Fibroblast of lung (primary cell): ENCODE data around the gene RBBP9.

Experiments
- EZH2 ChIP-seq: IDR thresholded peaks from 2 replicates; pipeline ENCODE4 v1.5.1; 2012; ENCODE audit warnings: low read length, control low read depth, mild to moderate bottlenecking; ENCODE audit errors: missing control alignments
- TF ChIP-seq, protein P1 (sequence below), 2 donors: IDR thresholded peaks in 1 of 2; conservative IDR thresholded peaks in 1 of 2; 1 replicate in 1 of 2; 2 replicates in 1 of 2; pipeline ENCODE4 v1.5.1; 2011 to 2012; ENCODE audit warnings: low read length in 2 of 2, control low read depth in 1 of 2, inconsistent platforms in 1 of 2, low read depth in 1 of 2, mild to moderate bottlenecking in 1 of 2

GRCh38 chr20:18440403-18440802, 56.6 kb downstream of the RBBP9 start:
- TF ChIP-seq, protein P1, sequence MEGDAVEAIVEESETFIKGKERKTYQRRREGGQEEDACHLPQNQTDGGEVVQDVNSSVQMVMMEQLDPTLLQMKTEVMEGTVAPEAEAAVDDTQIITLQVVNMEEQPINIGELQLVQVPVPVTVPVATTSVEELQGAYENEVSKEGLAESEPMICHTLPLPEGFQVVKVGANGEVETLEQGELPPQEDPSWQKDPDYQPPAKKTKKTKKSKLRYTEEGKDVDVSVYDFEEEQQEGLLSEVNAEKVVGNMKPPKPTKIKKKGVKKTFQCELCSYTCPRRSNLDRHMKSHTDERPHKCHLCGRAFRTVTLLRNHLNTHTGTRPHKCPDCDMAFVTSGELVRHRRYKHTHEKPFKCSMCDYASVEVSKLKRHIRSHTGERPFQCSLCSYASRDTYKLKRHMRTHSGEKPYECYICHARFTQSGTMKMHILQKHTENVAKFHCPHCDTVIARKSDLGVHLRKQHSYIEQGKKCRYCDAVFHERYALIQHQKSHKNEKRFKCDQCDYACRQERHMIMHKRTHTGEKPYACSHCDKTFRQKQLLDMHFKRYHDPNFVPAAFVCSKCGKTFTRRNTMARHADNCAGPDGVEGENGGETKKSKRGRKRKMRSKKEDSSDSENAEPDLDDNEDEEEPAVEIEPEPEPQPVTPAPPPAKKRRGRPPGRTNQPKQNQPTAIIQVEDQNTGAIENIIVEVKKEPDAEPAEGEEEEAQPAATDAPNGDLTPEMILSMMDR (conservative IDR thresholded peaks at IDR 0.05 in 1 of 2, IDR thresholded peaks at IDR 0.05 in 1 of 2; ENCODE audit: low read depth in 1 of 2, low read length in 2 of 2) = no peak
- no peak for TF ChIP-seq EZH2
